GM23338 (cell line): ENCODE data around the gene PCSK6. TPM values are rescaled to one million over a fixed set of nuclear protein-coding genes. Genes with fewer than 3 reads are reported as not detected.

Experiments
- ATAC-seq: fragments of 200-7000 bp; cut with Tn5 transposase; 3 replicates; pipeline ENCODE4 v1.9.1; 2020
- DNase-seq: peaks from one replicate; pipeline ENCODE4 v3.0.0-alpha.2; 2015; ENCODE audit warnings: low spot score
- H2AFZ ChIP-seq: fragments of 200-600 bp; sonication (generic); 2 replicates; pipeline ENCODE4 v1.8.0; 2016; ENCODE audit warnings: antibody characterized with exemption, mild to moderate bottlenecking, moderate library complexity
- H3F3A ChIP-seq: fragments of 200-600 bp; sonication (generic); replicated peaks from 2 replicates; pipeline ENCODE4 v1.8.0; 2017; ENCODE audit warnings: antibody characterized with exemption, mixed run types, low read depth
- H3K27ac ChIP-seq: fragments of 200-600 bp; sonication (generic); 2 replicates; pipeline ENCODE4 v1.6.1; 2016; ENCODE audit warnings: low read depth
- H3K27me3 ChIP-seq: fragments of 200-600 bp; sonication (generic); 2 replicates; pipeline ENCODE4 v1.8.0; 2016; ENCODE audit warnings: mild to moderate bottlenecking, mixed run types, moderate library complexity; ENCODE audit not compliant: insufficient read depth
- H3K36me3 ChIP-seq: fragments of 200-600 bp; sonication (generic); 2 replicates; pipeline ENCODE4 v1.8.0; 2016; ENCODE audit warnings: mild to moderate bottlenecking; ENCODE audit not compliant: insufficient read depth
- H3K4me1 ChIP-seq: fragments of 200-600 bp; sonication (generic); 2 replicates; pipeline ENCODE4 v1.8.0; 2016; ENCODE audit warnings: mild to moderate bottlenecking, moderate library complexity; ENCODE audit not compliant: insufficient read depth
- H3K4me2 ChIP-seq: fragments of 200-600 bp; sonication (generic); 2 replicates; pipeline ENCODE4 v1.7.1; 2017; ENCODE audit warnings: mixed run types
- H3K4me3 ChIP-seq: fragments of 200-600 bp; sonication (generic); 2 replicates; pipeline ENCODE4 v1.6.1; 2016; ENCODE audit warnings: mixed run types
- H3K79me2 ChIP-seq: fragments of 200-600 bp; sonication (generic); replicated peaks from 2 replicates; pipeline ENCODE4 v1.8.0; 2017; ENCODE audit warnings: mild to moderate bottlenecking; ENCODE audit not compliant: insufficient read depth
- H3K9me2 ChIP-seq: fragments of 200-600 bp; sonication (generic); 2 replicates; pipeline ENCODE4 v1.8.0; 2017; ENCODE audit not compliant: insufficient read depth
- H4K20me1 ChIP-seq: fragments of 200-600 bp; sonication (generic); replicated peaks from 2 replicates; pipeline ENCODE4 v1.8.0; 2017; ENCODE audit warnings: mild to moderate bottlenecking; ENCODE audit not compliant: insufficient read depth
- H3K27ac Mint-ChIP-seq: 2 replicates; pipeline ENCODE4 v1.8.0; 2020; ENCODE audit warnings: inconsistent platforms, mild to moderate bottlenecking, moderate library complexity, mixed read lengths
- H3K27me3 Mint-ChIP-seq: 3 replicates; pipeline ENCODE4 v1.8.0; 2022; ENCODE audit warnings: low read depth, mild to moderate bottlenecking, moderate library complexity, mixed read lengths, inconsistent platforms; ENCODE audit not compliant: insufficient read depth, poor library complexity
- H3K36me3 Mint-ChIP-seq: 3 replicates; pipeline ENCODE4 v1.8.0; 2021; ENCODE audit warnings: low read depth, mild to moderate bottlenecking, inconsistent platforms, moderate library complexity, mixed read lengths
- H3K4me1 Mint-ChIP-seq: 3 replicates; pipeline ENCODE4 v1.8.0; 2020; ENCODE audit warnings: mild to moderate bottlenecking, inconsistent platforms, mixed read lengths
- H3K4me3 Mint-ChIP-seq: 3 replicates; pipeline ENCODE4 v1.8.0; 2021; ENCODE audit warnings: moderate library complexity, mild to moderate bottlenecking, inconsistent platforms, mixed read lengths
- H3K9me3 Mint-ChIP-seq: 3 replicates; pipeline ENCODE4 v1.8.0; 2020; ENCODE audit warnings: moderate library complexity, mild to moderate bottlenecking, inconsistent platforms, mixed read lengths
- CTCF ChIP-seq, 2 experiments: fragments of 200-600 bp in 1 of 2; sonication (generic) in 1 of 2; conservative IDR thresholded peaks; 2 replicates each; pipeline versions ENCODE4 v1.5.1 to v1.6.1; 2016 to 2017; ENCODE audit warnings: antibody characterized with exemption in 2 of 2, low read depth in 2 of 2, mild to moderate bottlenecking in 2 of 2, moderate library complexity in 1 of 2
- EZH2phosphoT487 ChIP-seq: fragments of 200-600 bp; sonication (generic); IDR thresholded peaks from one replicate; pipeline ENCODE4 v1.8.1; 2018; ENCODE audit warnings: antibody characterized with exemption; ENCODE audit not compliant: unreplicated experiment
- ZNF462 ChIP-seq: fragments of 250-450 bp; sonication (Bioruptor Pico); IDR thresholded peaks from 2 replicates; pipeline ENCODE4 v1.5.0; 2020; ENCODE audit warnings: mild to moderate bottlenecking, moderate library complexity
- polyA plus RNA-seq: library from polyadenylated mRNA; unstranded; fragments of >200 nt; fragmentation: Nextera tagmentation; extraction: Ambion mirVana; gene quantifications from 2 replicates; pipeline ENCODE4 v1.2.1, GENCODE V29; 2016
- total RNA-seq: library from RNA; depleted of rRNA; stranded (reverse); fragments of >200 nt; shearing (Covaris generic); gene quantifications from 2 replicates; pipeline ENCODE4 v1.2.3, GENCODE V29; 2014

The PCSK6 gene
- total and polyA plus RNA-seq, 2 experiments from 2014 or later = 1.7 to 6.7 TPM

GRCh38 chr15:101255051-101255395, 234.5 kb downstream of the PCSK6 start:
- ATAC-seq (no peak), DNase-seq (no peak)
- Mint-ChIP-seq H3K9me3 (no peaks in the 10 kb centered on the region), H3K4me1 (peaks cover 45% of the 10 kb centered on the region), H3K27me3 (peaks cover 16% of the 10 kb centered on the region), H3K27ac (no peak overlapping the region), H3K36me3 (peaks cover 3% of the 10 kb centered on the region; the same call in 1 of the 3 replicates), H3K4me3 (no peak overlapping the region)
- Histone ChIP-seq H3K4me2 (no peak overlapping the region), H3K79me2 (peaks cover 8% of the 10 kb centered on the region), H3K27ac (no peak overlapping the region), H3K9me2 (no peaks in the 10 kb centered on the region), H3F3A (peaks cover 4% of the 10 kb centered on the region; the same call in 1 of the 2 replicates), H3K27me3 (peaks cover 17% of the 10 kb centered on the region), H3K4me3 (no peak overlapping the region), H4K20me1 (peaks cover 7% of the 10 kb centered on the region), H3K4me1 (peaks cover 14% of the 10 kb centered on the region), H3K36me3 (no peaks in the 10 kb centered on the region), H2AFZ (no peak overlapping the region)
- no peak for TF ChIP-seq EZH2phosphoT487

- ATAC-seq = no peak
- Histone ChIP-seq H3K79me2 (peaks cover 15% of the 10 kb centered on the region), H3K27ac (no peak overlapping the region), H3K36me3 (no peaks in the 10 kb centered on the region), H3K4me2 (no peak overlapping the region), H3K4me1 (peaks cover 18% of the 10 kb centered on the region), H2AFZ (no peak overlapping the region), H3K27me3 (peaks cover 17% of the 10 kb centered on the region), H3K4me3 (no peak overlapping the region), H3K9me2 (no peaks in the 10 kb centered on the region), H4K20me1 (peaks cover 11% of the 10 kb centered on the region), H3F3A (peaks cover 4% of the 10 kb centered on the region; the same call in 1 of the 2 replicates)
- TF ChIP-seq CTCF (conservative IDR thresholded peaks at IDR 0.05; ENCODE audit: low read depth in 2 of 2) = peak; percentile 28; a peak in 3 of 4 replicates
- TF ChIP-seq ZNF462 = no peak
- Mint-ChIP-seq H3K36me3 (peaks cover 3% of the 10 kb centered on the region; the same call in 1 of the 3 replicates), H3K27me3 (peaks cover 16% of the 10 kb centered on the region), H3K9me3 (no peaks in the 10 kb centered on the region), H3K4me1 (peaks cover 50% of the 10 kb centered on the region), H3K27ac (no peak overlapping the region), H3K4me3 (no peak overlapping the region)
- peak; percentile 28 for DNase-seq
Observed at GRCh38 chr15:101254157-101255050, 235.1 kb downstream of the PCSK6 start.
